Trophoblast cell (in vitro differentiated cells and primary cell): ENCODE measurements around the gene SLC9A1.
A peak's percentile ranks its signal among the peaks of the same experiment; 100 is the strongest.

ENCODE experiments used
- DNase-seq, 2 donors: peaks; one replicate each; pipeline ENCODE4 v3.0.0-alpha.2; 2016
- H2AFZ ChIP-seq: 2 replicates; pipeline ENCODE4 v1.6.1; 2013; ENCODE audit warnings: low read length, moderate library complexity, mild to moderate bottlenecking; ENCODE audit not compliant: insufficient read depth, poor library complexity
- H2AK5ac ChIP-seq: 2 replicates; pipeline ENCODE4 v1.6.1; 2013; ENCODE audit warnings: mild to moderate bottlenecking, low read length
- H2BK120ac ChIP-seq: 2 replicates; pipeline ENCODE4 v1.6.1; 2013; ENCODE audit warnings: low read length, mild to moderate bottlenecking, moderate library complexity; ENCODE audit not compliant: insufficient read depth, poor library complexity
- H2BK12ac ChIP-seq: 2 replicates; pipeline ENCODE4 v1.6.1; 2013; ENCODE audit warnings: mild to moderate bottlenecking, low read length, moderate library complexity
- H2BK5ac ChIP-seq: 2 replicates; pipeline ENCODE4 v1.6.1; 2013; ENCODE audit warnings: low read length, low read depth, moderate library complexity, mild to moderate bottlenecking; ENCODE audit not compliant: poor library complexity
- H3K14ac ChIP-seq: 2 replicates; pipeline ENCODE4 v1.6.1; 2013; ENCODE audit warnings: mild to moderate bottlenecking, low read length
- H3K18ac ChIP-seq: 2 replicates; pipeline ENCODE4 v1.6.1; 2013; ENCODE audit warnings: mild to moderate bottlenecking, low read length
- H3K23ac ChIP-seq: 2 replicates; pipeline ENCODE4 v1.6.1; 2013; ENCODE audit warnings: low read length
- H3K27ac ChIP-seq: 2 replicates; pipeline ENCODE4 v1.5.1; 2013; ENCODE audit warnings: low read depth, mild to moderate bottlenecking, inconsistent platforms, low read length, moderate library complexity
- H3K27me3 ChIP-seq: 2 replicates; pipeline ENCODE4 v1.6.1; 2013; ENCODE audit warnings: inconsistent platforms, mild to moderate bottlenecking, low read length, moderate library complexity; ENCODE audit not compliant: insufficient read depth
- H3K36me3 ChIP-seq, 2 experiments: 1 replicate in 1 of 2; 2 replicates in 1 of 2; pipeline ENCODE4 v1.6.1; 2013; ENCODE audit warnings: low read length in 2 of 2, mild to moderate bottlenecking in 2 of 2, moderate library complexity in 1 of 2; ENCODE audit not compliant: insufficient read depth in 2 of 2, control insufficient read depth in 1 of 2
- H3K4ac ChIP-seq: 2 replicates; pipeline ENCODE4 v1.6.1; 2013; ENCODE audit warnings: low read depth, mild to moderate bottlenecking, low read length, moderate library complexity
- H3K4me1 ChIP-seq, 2 experiments: 1 replicate in 1 of 2; 2 replicates in 1 of 2; pipeline ENCODE4 v1.6.1; 2013; ENCODE audit warnings: low read length in 2 of 2, mild to moderate bottlenecking in 2 of 2, moderate library complexity in 1 of 2; ENCODE audit not compliant: insufficient read depth in 2 of 2, control insufficient read depth in 1 of 2
- H3K4me2 ChIP-seq: 2 replicates; pipeline ENCODE4 v1.6.1; 2013; ENCODE audit warnings: inconsistent platforms, mild to moderate bottlenecking, low read length, moderate library complexity
- H3K4me3 ChIP-seq: 2 replicates; pipeline ENCODE4 v1.5.1; 2013; ENCODE audit warnings: mild to moderate bottlenecking, low read depth, low read length, inconsistent platforms
- H3K79me1 ChIP-seq: one replicate; pipeline ENCODE4 v1.6.1; 2013; ENCODE audit warnings: low read length
- H3K79me2 ChIP-seq: 2 replicates; pipeline ENCODE4 v1.6.1; 2013; ENCODE audit warnings: low read length, mild to moderate bottlenecking; ENCODE audit not compliant: control insufficient read depth, insufficient read depth, poor library complexity
- H3K9ac ChIP-seq: 2 replicates; pipeline ENCODE4 v1.6.1; 2013; ENCODE audit warnings: mild to moderate bottlenecking, low read length
- H3K9me3 ChIP-seq: 2 replicates; pipeline ENCODE4 v1.6.1; 2013; ENCODE audit warnings: low read depth, mild to moderate bottlenecking, control low read depth, inconsistent platforms, low read length; ENCODE audit not compliant: insufficient read depth
- H4K12ac ChIP-seq: 2 replicates; pipeline ENCODE4 v1.6.1; 2013; ENCODE audit warnings: low read depth, mild to moderate bottlenecking, low read length, moderate library complexity
- H4K8ac ChIP-seq: 2 replicates; pipeline ENCODE4 v1.6.1; 2013; ENCODE audit warnings: low read depth, mild to moderate bottlenecking, low read length, moderate library complexity
- H4K91ac ChIP-seq: one replicate; pipeline ENCODE4 v1.6.1; 2013; ENCODE audit warnings: low read depth, mild to moderate bottlenecking, low read length, moderate library complexity
- WGBS: extraction: QIAGEN DNeasy Blood & Tissue Kit; methylation state at CpG from one replicate; pipeline ENCODE4 v1.1.7; 2013; ENCODE audit warnings: missing lambda C conversion rate; ENCODE audit not compliant: insufficient read length, insufficient coverage; ENCODE audit errors: extremely low coverage; 5-methylcytosine and 5-hydroxymethylcytosine counted together

Gene SLC9A1

GRCh38 chr1:27090911-27091310 lies 64.0 kb downstream of the SLC9A1 start:
- Histone ChIP-seq H3K4me1 (no peaks in the 10 kb centered on the region), H2AK5ac (no peak overlapping the region), H3K4me3 (no peak overlapping the region), H3K27ac (no peak overlapping the region), H3K27me3 (no peaks in the 10 kb centered on the region), H4K91ac (no peak overlapping the region), H3K9ac (no peak overlapping the region), H3K4ac (no peak overlapping the region), H2AFZ (no peak overlapping the region), H2BK120ac (no peak overlapping the region), H3K23ac (no peak overlapping the region), H3K36me3 (no peaks in the 10 kb centered on the region), H3K79me1 (no peaks in the 10 kb centered on the region), H3K9me3 (peaks cover 6% of the 10 kb centered on the region), H4K12ac (no peak overlapping the region), H3K4me2 (no peak overlapping the region), H4K8ac (no peak overlapping the region), H3K18ac (no peak overlapping the region), H2BK12ac (no peak overlapping the region), H3K79me2 (no peaks in the 10 kb centered on the region), H2BK5ac (no peak overlapping the region), H3K14ac (no peak overlapping the region)
- no CpG with 5 or more reads among the region's 5 CpGs for WGBS
- DNase-seq = peak; percentile 75 to 85

GRCh38 chr1:27087371-27088220 lies 67.3 kb downstream of the SLC9A1 start:
- Histone ChIP-seq H3K9me3 (peaks cover 6% of the 10 kb centered on the region), H3K14ac (no peak overlapping the region), H4K12ac (no peak overlapping the region), H4K8ac (no peak overlapping the region), H3K4me2 (no peak overlapping the region), H3K18ac (no peak overlapping the region), H3K4me3 (no peak overlapping the region), H3K9ac (no peak overlapping the region), H3K4ac (no peak overlapping the region), H3K79me2 (no peaks in the 10 kb centered on the region), H3K27me3 (no peaks in the 10 kb centered on the region), H3K23ac (no peak overlapping the region), H3K36me3 (no peaks in the 10 kb centered on the region), H2AK5ac (no peak overlapping the region), H4K91ac (no peak overlapping the region), H3K79me1 (no peaks in the 10 kb centered on the region), H2BK5ac (no peak overlapping the region), H3K27ac (no peak overlapping the region), H3K4me1 (no peaks in the 10 kb centered on the region), H2BK12ac (no peak overlapping the region), H2BK120ac (no peak overlapping the region), H2AFZ (no peak overlapping the region)
- WGBS = no CpG with 5 or more reads among the region's 10 CpGs
- no peak for DNase-seq

DNA sequence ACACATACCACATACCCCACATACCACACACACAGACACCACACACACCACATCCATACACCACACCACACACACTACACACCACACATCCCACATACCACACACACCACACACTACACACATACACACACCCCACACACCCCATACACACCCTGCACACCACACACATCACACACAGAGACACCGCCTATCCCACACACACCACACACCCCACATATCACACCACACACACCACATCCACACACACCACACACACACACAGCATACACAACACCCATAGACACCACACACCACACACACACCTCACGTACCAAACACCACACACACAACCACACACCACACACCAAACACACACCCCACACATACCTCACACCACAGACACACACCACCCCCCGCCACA lies 68.3 kb downstream of the SLC9A1 start:
- no peaks in the 10 kb centered on the region for H3K79me1 ChIP-seq
- H2BK120ac ChIP-seq = no peak overlapping the region
- no peak overlapping the region for H2AFZ ChIP-seq
- no peak overlapping the region for H2BK12ac ChIP-seq
- H3K23ac ChIP-seq = peak overlapping the region; percentile 84
- no peak overlapping the region for H3K4me2 ChIP-seq
- no peak overlapping the region for H4K91ac ChIP-seq
- no peak overlapping the region for H3K14ac ChIP-seq
- H3K4ac ChIP-seq = no peak overlapping the region
- H3K9ac ChIP-seq = no peak overlapping the region
- DNase-seq = no peak
- H4K12ac ChIP-seq = no peak overlapping the region
- no peak overlapping the region for H4K8ac ChIP-seq
- no peak overlapping the region for H2AK5ac ChIP-seq
- no peaks in the 10 kb centered on the region for H3K4me1 ChIP-seq
- peak overlapping the region; percentile 59 for H3K4me3 ChIP-seq
- peaks cover 6% of the 10 kb centered on the region for H3K9me3 ChIP-seq
- no peak overlapping the region for H3K18ac ChIP-seq
- no peak overlapping the region for H2BK5ac ChIP-seq
- H3K36me3 ChIP-seq = no peaks in the 10 kb centered on the region
- no peaks in the 10 kb centered on the region for H3K79me2 ChIP-seq
- 100% methylated on average over 1 of the region's 3 CpGs for WGBS
- no peaks in the 10 kb centered on the region for H3K27me3 ChIP-seq
- no peak overlapping the region for H3K27ac ChIP-seq

DNA sequence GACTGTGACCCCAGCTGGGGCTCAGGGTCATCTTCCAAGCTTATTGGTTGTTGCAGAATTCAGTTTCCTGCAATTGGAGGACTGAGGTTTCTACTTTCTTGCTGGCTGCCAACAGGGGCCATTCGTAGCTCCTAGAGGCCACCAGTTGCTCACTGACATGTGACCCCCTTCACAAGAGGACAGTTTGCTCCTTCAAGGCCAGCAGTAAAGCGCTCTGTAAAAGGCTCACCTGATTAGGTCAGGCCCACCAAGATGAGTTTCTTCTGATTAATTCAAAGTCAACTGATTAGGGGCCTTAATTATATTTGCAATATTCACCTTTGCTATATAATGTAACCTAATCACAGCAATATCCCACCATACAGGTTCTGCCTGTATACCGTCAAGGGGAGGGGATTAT lies 68.9 kb downstream of the SLC9A1 start:
- Histone ChIP-seq H3K9ac (no peak overlapping the region), H3K4ac (no peak overlapping the region), H3K4me3 (no peak overlapping the region), H3K4me1 (no peaks in the 10 kb centered on the region), H3K79me2 (no peaks in the 10 kb centered on the region), H4K91ac (no peak overlapping the region), H2BK120ac (no peak overlapping the region), H3K27me3 (no peaks in the 10 kb centered on the region), H2BK5ac (no peak overlapping the region), H3K36me3 (no peaks in the 10 kb centered on the region), H4K8ac (no peak overlapping the region), H2AFZ (no peak overlapping the region), H3K14ac (no peak overlapping the region), H3K9me3 (peaks cover 6% of the 10 kb centered on the region), H3K18ac (no peak overlapping the region), H3K79me1 (no peaks in the 10 kb centered on the region), H3K4me2 (no peak overlapping the region), H2AK5ac (no peak overlapping the region), H2BK12ac (no peak overlapping the region), H3K27ac (no peak overlapping the region), H3K23ac (no peak overlapping the region), H4K12ac (no peak overlapping the region)
- no CpG with 5 or more reads among the region's 3 CpGs for WGBS
- no peak for DNase-seq
